ENCODE results near the gene PLAGL2.

DNA sequence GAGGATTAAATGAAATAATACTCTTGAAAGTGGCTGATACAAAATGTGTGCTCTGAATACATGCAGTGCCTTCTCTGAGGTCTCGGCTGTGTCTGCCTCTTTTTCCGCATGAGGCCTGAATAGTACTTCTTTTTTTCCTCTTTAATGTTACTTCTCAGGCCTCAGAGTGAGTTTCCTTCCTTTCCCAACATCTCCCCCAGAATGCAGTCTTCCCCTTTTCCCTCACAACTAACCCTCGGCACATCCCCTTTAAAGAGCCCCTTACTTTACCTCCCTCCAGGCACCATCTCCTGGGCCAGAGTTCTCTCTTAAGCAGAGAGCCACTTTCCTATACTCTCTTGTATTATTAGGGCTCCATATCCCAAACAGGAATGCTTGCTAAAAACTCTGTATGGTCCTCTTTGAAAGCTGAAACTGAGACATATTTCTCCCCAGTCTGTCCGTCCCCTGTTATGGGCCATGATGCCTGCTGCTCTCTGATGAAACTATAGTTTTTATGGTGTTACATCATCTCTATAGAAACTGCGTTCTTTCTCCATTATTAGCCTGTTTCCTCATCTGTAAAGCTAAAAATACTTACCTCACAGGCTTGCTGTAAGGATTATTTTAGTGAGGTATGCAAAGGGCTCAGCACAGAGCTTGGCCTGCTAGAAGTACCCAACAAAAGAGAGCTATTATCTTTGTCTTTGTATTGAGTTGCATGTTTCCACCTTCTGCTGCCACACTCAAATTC lies 2.3 kb downstream of the PLAGL2 start:
- TF ChIP-seq, protein P1, sequence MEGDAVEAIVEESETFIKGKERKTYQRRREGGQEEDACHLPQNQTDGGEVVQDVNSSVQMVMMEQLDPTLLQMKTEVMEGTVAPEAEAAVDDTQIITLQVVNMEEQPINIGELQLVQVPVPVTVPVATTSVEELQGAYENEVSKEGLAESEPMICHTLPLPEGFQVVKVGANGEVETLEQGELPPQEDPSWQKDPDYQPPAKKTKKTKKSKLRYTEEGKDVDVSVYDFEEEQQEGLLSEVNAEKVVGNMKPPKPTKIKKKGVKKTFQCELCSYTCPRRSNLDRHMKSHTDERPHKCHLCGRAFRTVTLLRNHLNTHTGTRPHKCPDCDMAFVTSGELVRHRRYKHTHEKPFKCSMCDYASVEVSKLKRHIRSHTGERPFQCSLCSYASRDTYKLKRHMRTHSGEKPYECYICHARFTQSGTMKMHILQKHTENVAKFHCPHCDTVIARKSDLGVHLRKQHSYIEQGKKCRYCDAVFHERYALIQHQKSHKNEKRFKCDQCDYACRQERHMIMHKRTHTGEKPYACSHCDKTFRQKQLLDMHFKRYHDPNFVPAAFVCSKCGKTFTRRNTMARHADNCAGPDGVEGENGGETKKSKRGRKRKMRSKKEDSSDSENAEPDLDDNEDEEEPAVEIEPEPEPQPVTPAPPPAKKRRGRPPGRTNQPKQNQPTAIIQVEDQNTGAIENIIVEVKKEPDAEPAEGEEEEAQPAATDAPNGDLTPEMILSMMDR (IDR thresholded peaks at IDR 0.05; ENCODE audit: low read depth, low read length): no peak
- no peak for TF ChIP-seq EZH2phosphoT487 (IDR thresholded peaks at IDR 0.05; ENCODE audit: low read depth)
